ENCODE data around the gene CDH2.

CDH2 gene

DNA sequence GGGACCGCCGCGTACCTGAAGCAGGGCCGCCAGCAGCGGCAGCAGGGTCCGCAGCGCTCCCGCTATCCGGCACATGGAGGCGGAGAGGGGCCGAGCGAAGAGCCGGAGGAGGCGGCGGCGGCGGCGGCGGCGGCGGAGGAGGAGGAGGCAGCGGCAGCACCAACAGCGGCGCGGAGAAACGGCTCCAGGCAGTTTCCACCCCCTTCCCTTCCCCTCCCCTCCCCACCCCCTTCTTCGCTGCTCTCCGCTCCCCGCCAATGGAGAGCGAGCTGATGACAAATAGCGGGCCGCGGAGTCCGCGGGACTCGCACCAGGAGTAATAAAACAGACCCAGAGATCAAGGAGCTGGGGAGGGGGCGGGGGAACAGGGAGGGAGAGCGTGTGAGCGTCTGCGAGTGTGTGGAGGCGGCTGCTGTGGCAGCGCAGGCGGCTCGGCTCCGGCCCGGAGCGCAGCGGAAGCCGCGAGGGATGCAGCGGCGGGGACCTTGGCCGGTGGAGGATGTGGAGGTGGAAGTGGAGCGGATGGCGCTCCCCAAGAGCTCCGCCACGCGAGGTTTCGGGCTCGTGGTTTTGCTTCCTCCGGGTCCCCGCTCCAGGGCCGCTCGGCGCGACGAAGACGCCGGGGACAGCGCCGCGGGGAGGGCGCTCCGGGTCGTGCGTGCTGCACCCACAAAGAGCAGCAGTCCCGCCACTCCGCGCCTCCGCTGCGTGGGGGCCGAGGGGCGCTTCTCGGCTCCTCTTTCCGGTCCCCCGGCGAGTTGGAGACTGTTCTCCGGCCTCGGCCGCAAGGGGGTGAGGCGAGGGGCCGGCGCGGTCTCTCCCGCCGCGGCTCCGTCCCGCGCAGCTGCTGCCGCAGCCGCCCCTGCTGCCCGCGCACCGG, at the start of gene CDH2:
TSS of gene CDH2 (minus strand) at position 183 of the 880 bp plus-strand sequence. CDS start at position 75, 108 bp downstream.
- no peak for DNase-seq (ENCODE audit: low read depth in 2 of 2)

- DNase-seq (ENCODE audit: low read depth in 2 of 2) = no peak
Observed at GRCh38 chr18:28212060-28212459, 35.1 kb upstream of the CDH2 start.

- DNase-seq (ENCODE audit: low read depth in 2 of 2) = no peak
Observed at GRCh38 chr18:28208712-28209265, 31.9 kb upstream of the CDH2 start.

DNA sequence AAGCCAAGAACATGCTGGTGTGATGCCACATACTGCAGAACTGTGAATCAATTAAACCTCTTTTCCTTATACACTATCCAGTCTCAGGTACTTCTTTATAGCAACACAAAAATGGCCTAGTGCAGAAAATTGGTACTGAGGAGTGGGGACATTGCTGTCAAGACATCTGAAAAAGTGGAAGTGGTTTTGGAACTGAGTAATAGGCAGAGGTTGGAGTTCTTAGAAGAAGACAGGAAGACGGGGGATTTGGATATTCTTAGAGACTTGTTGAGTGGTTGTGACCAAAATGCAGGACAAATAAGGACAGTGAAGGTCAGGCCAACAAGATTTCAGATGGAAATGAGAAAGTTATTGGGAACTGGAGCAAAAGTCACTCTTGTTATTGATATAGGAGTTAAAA, 31.3 kb upstream of the CDH2 start:
- no peak for DNase-seq (ENCODE audit: low read depth in 2 of 2)

GRCh38 chr18:28204154-28204553, 27.2 kb upstream of the CDH2 start:
- no peak for DNase-seq (ENCODE audit: low read depth in 2 of 2)

DNA sequence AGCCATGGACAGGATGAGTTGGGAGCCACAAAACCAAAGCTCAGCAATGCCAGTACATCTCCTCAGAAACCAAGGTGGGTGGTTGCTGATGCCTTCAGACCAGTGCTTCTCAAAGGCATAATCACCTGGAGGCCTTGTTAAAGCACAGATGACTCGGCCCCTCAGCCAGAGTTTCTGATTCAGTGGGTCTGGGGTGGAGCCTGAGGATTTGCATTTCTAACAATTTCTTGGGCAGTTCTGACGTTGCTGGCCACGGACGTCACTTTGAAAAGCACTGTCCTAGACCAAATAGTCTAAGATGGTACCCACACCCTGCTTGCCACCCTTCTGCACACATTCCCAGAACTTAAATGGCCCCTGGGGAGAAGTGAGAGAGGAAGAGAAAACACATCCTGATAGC, 24.1 kb upstream of the CDH2 start:
- no peak for DNase-seq (ENCODE audit: low read depth in 2 of 2)

DNA sequence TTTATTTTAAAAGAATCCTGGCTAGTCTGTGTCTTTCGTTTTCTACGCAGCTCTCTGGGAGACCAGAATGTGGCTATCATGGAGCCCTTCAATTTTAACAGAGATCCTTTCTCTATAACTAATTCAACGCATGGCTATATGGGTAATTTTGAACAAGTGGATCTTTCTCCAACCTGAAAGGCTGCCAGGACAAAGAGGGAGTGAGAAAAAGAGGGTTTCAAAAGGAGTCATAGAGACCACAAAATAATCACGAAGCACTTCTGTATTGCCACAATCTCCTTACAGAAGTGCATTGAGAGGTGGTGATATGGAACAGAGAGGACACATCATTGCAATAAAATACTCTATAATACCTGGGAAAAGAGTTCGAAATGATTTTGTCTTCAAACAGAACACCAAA, 21.7 kb upstream of the CDH2 start:
- no peak for DNase-seq (ENCODE audit: low read depth in 2 of 2)

GRCh38 chr18:28193177-28193778, 16.3 kb upstream of the CDH2 start:
- DNase-seq (ENCODE audit: low read depth in 2 of 2) = no peak

- DNase-seq (ENCODE audit: low read depth in 2 of 2) = no peak
Observed at GRCh38 chr18:28189400-28190239, 12.7 kb upstream of the CDH2 start.

DNA sequence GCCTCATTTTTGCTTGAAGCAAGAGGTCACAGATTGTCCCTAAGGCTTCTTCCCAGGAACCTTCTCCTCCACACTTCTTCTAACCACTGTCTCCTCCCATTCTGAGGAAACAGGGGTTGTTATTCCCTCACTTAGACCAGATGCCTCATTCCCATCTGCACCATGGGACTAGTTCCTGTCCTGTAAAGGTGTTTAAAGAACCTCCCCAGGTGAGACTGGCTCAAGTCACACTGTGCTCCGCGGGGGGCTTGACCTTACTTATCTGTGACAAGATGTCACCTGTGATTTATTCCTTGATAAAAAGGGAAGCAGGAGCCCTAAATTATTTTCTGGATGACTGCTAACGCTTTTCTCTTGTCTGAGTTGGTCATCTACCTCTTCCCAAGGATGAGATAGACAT, 8.2 kb upstream of the CDH2 start:
- no peak for DNase-seq (ENCODE audit: low read depth in 2 of 2)

GRCh38 chr18:28183418-28184078, 6.6 kb upstream of the CDH2 start:
- no peak for DNase-seq (ENCODE audit: low read depth in 2 of 2)

GRCh38 chr18:28181616-28182015, 4.7 kb upstream of the CDH2 start:
- no peak for DNase-seq (ENCODE audit: low read depth in 2 of 2)

DNA sequence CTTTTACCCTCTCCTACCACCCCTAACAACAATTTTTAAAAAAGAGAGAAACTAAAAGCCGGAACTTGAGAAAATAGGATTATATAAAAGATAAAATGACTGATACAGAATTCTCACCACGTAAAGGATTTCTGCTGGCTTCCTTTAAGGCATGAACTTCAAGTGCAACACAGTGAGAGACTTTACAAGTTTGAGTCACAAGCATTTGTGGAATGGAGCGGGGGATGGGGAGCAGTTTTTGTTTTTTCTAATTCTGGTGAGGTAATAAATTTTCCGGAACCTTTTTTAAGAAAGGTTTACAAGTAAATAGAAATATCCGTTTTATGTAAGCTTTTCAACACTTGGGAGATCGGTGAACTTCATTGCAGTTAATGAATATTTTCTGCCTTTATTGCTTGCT, 1.8 kb upstream of the CDH2 start:
- DNase-seq (ENCODE audit: low read depth in 2 of 2) = no peak

- DNase-seq (ENCODE audit: low read depth in 2 of 2) = no peak
Observed at GRCh38 chr18:28177828-28178635, 1.1 kb upstream of the CDH2 start.

GRCh38 chr18:28176698-28176947, 307 bp downstream of the CDH2 start:
- DNase-seq (ENCODE audit: low read depth in 2 of 2) = no peak

- no peak for DNase-seq (ENCODE audit: low read depth in 2 of 2)
Observed at GRCh38 chr18:28175930-28176697, 816 bp downstream of the CDH2 start.

DNA sequence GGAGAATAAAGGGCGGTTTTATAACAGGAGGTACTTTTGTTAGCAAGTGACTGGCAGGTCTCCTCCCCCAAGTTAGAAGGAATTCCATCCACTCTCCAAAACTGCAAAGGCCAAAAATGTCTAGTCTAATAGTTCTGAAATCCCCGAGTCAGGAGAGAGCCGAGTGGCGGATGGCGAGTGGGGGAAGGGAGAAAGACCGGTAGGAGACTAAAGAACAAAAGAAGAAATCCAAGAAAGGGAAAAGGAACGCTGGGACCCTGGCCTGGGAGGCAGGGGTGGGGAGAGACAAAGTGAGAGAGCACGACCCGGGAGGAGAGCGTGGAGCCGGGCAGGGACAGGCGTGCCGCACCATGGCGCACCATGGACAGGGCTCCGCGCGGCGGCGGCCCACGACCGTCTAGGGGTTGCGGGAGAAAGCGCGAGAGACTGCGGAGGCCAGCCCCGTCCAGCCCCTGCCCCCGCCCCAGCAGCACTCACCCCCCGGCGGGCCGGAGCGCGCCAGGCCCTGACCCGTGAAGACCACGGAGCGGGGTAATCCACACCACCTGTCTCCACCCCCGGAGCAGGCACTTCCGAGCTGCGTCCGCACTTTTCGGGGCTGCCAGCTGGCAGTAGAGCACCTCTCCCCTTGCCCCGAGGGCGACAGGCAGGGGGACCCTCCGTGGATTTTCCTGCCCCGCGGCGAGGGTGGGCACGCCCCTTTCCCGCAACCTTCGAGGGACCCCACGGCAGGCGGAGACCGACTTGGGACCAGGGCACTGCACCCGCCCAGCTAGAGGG, 1.6 kb downstream of the CDH2 start:
- no peak for DNase-seq (ENCODE audit: low read depth in 2 of 2)

GRCh38 chr18:28174181-28174905, 2.6 kb downstream of the CDH2 start:
- no peak for DNase-seq (ENCODE audit: low read depth in 2 of 2)

- DNase-seq (ENCODE audit: low read depth in 2 of 2) = no peak
Observed at GRCh38 chr18:28171837-28172236, 5.1 kb downstream of the CDH2 start.

All from stimulated activated CD4-positive, alpha-beta T cell treated with anti-CD3 and anti-CD28 coated beads, Interleukin-1b, Interleukin-23, amount 100 ng/mL, for 1 hour (primary cell).